Mammary epithelial cell (primary cell): ENCODE data around the gene STK24.

ENCODE experiments used
- CTCF ChIP-seq, 2 donors: IDR thresholded peaks in 1 of 2; conservative IDR thresholded peaks in 1 of 2; 2 replicates each; pipeline ENCODE4 v1.5.1; 2011 to 2012; ENCODE audit warnings: inconsistent platforms in 2 of 2, low read length in 2 of 2, mild to moderate bottlenecking in 2 of 2, control low read depth in 1 of 2, low read depth in 1 of 2; ENCODE audit not compliant: insufficient read depth in 1 of 2; ENCODE audit errors: extremely low read depth in 1 of 2
- EZH2 ChIP-seq: IDR thresholded peaks from 2 replicates; pipeline ENCODE4 v1.6.1; 2012; ENCODE audit warnings: low read length, inconsistent platforms, borderline replicate concordance

- TF ChIP-seq CTCF (conservative IDR thresholded peaks at IDR 0.05 in 1 of 2, IDR thresholded peaks at IDR 0.05 in 1 of 2; ENCODE audit: extremely low read depth in 1 of 2, insufficient read depth in 1 of 2, low read depth in 1 of 2, low read length in 2 of 2): no peak
- TF ChIP-seq EZH2: no peak
These were observed 80.5 kb downstream of the STK24 start for GRCh38 chr13:98496479-98496791.
